Activated CD8-positive, alpha-beta memory T cell treated with anti-CD3 and anti-CD28 coated beads, Interleukin-2, amount 10 ng/mL, durations not matched to agents 7 days and 5 days (primary cell): Measurements from ENCODE around the gene ELFN2. TPM values are rescaled to one million over a fixed set of nuclear protein-coding genes. Genes with fewer than 3 reads are reported as not detected.
"Not testable (repeated sequence)": the region's sequence is repeated elsewhere in the genome, so short reads cannot be mapped to it uniquely, and the experiment has no call there.

Experiments
- ATAC-seq: fragments of 150-1000 bp; cut with Tn5 transposase; one replicate; pipeline ENCODE4 v1.10.0; 2021; ENCODE audit warnings: moderate library complexity
- CTCF ChIA-PET: fragments of 350-600 bp; sonication (Branson Sonifier 250); formaldehyde crosslinking; loops from one replicate; lab custom pipeline; 2021; ENCODE audit warnings: antibody characterized with exemption; lab: Charles Lee
- DNase-seq: peaks from one replicate; pipeline ENCODE4 v3.0.0-alpha.2; 2020
- H3K27ac Mint-ChIP-seq: one replicate; pipeline ENCODE4 v1.8.0; 2021; ENCODE audit warnings: mild to moderate bottlenecking, mixed read lengths
- H3K27me3 Mint-ChIP-seq: one replicate; pipeline ENCODE4 v1.8.0; 2021; ENCODE audit warnings: mixed read lengths
- H3K36me3 Mint-ChIP-seq: one replicate; pipeline ENCODE4 v1.8.0; 2021; ENCODE audit warnings: mild to moderate bottlenecking, mixed read lengths
- H3K4me1 Mint-ChIP-seq: one replicate; pipeline ENCODE4 v1.8.0; 2021; ENCODE audit warnings: mixed read lengths
- H3K4me3 Mint-ChIP-seq: one replicate; pipeline ENCODE4 v1.8.0; 2021; ENCODE audit warnings: mild to moderate bottlenecking, moderate library complexity, mixed read lengths
- H3K9me3 Mint-ChIP-seq: one replicate; pipeline ENCODE4 v1.8.0; 2022; ENCODE audit warnings: low read depth, mixed read lengths
- total RNA-seq, 2 experiments: library from RNA; stranded (reverse); gene quantifications; one replicate each; pipeline ENCODE4 v1.2.3, GENCODE V29; 2021

ELFN2 gene
- total RNA-seq, 2 experiments from 2014 or later = 0.07 to 0.50 TPM

DNA sequence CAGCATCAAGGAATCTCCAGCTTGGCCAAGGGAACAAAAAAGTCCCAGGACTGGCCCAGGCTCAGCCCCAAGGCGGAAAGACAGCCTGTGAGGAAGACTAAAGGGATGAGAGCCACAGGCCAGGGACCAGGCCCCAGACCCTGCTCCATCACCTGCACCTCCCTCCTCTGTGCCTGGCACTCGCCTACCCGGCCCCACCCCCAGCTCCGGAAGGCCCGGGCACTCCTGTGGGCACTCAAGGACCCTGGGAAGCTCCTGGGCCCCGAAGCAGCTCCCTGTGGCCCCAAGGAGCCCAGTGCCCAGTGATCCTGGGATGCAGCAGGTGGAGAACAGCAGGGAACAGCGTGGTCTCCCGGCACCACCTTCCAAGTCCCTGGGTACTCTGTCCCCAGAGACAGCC lies 18.2 kb downstream of the ELFN2 start:
- no peaks in the 10 kb centered on the region for H3K36me3 Mint-ChIP-seq
- H3K27me3 Mint-ChIP-seq = peaks cover 9% of the 10 kb centered on the region
- no peaks in the 10 kb centered on the region for H3K9me3 Mint-ChIP-seq
- H3K4me3 Mint-ChIP-seq = no peak overlapping the region
- H3K27ac Mint-ChIP-seq = no peak overlapping the region
- H3K4me1 Mint-ChIP-seq = peaks cover 8% of the 10 kb centered on the region
- ATAC-seq = no peak
- DNase-seq = no peak
- CTCF ChIA-PET = no interaction called here

DNA sequence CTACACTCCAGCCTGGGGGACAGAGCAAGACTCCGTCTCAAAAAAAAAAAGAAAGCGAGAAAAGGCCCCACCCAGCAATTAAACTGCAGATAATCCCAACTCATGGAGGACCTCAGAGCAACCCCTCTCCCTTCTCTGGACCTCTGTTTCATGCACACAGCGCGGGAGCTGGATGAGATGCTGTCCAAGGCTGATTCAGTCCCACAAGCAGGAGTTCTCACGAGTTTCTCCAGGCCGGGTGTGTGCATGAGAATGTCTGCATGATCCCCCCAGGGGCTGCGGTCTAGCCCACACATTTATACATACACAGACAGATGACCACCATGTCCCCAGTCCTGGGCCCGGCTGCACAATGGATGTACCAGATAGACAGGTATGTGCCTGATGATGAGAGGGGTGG lies 19.4 kb downstream of the ELFN2 start:
- ATAC-seq (no peak), DNase-seq (no peak)
- H3K4me1 Mint-ChIP-seq = peaks cover 5% of the 10 kb centered on the region
- H3K4me3 Mint-ChIP-seq = no peak overlapping the region
- H3K27me3 Mint-ChIP-seq = peaks cover 3% of the 10 kb centered on the region
- CTCF ChIA-PET = interaction anchor here (0.8 kb wide), 1 partner anchor 21 kb away, joined by 3 read pairs; no protein-coding TSS in a partner anchor
- no peaks in the 10 kb centered on the region for H3K9me3 Mint-ChIP-seq
- no peak overlapping the region for H3K27ac Mint-ChIP-seq
- no peaks in the 10 kb centered on the region for H3K36me3 Mint-ChIP-seq

DNA sequence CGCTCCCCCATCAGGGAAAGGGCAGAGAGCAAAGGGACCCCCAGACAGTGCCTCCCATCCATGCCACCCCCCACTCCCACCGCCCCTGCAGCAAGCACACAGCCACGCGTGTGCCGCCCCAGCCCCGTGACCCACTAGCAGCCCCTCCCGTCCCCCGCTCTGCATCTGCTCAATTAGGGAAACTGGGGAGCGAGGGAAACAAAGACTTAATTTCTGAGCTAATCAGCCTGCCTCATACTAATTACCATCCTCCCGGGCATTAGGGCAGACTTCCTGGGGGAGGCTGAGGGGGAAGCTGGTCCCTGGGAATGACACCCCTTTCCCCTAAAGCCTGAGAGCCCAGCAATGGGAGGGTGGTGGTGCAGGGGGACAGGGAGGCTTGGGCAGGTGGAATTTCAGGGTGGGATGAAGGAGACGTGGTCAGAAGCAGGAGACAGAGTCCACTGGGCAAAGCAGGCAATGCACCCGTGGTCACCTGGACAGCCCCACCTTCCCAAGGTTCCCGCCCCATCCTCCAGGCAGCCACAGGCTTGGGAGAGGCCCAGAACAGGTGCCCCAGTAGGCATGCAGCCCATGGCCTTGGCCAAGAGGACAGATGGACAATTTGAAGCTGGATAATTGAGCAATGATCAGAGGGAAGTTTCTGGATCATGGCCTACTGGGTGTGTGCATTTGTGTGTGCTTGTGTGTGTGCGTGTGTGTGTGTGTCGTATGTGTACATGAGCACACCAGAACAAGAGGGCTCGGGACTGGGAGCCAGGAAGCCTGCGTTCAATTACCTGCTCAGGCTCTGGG lies 20.6 kb downstream of the ELFN2 start:
- H3K36me3 Mint-ChIP-seq = no peaks in the 10 kb centered on the region
- no peak for ATAC-seq

DNA sequence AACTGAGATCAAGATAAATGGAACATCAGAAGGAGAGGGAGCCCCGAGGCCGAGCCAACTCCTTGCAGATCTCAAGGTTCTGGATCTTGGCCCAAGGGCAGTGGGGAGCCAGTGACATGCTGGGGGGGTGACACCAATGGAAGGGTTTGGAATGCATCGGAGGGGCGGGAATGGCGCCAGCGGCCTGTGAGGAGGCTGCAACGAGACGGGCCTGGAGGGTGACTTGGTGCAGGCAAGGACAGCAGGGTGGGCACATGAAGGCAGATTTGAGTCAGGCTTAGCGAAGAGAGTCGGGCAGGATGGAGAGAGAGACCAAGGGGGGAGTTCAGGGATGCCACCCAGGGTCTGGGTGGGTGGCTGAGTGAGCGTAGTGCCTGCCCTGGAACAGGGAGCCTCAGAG lies 23.2 kb downstream of the ELFN2 start:
- H3K9me3 Mint-ChIP-seq = no peaks in the 10 kb centered on the region
- CTCF ChIA-PET = interaction anchor here (0.8 kb wide), 1 partner anchor 22 kb away, joined by 3 read pairs; no protein-coding TSS in a partner anchor
- no peaks in the 10 kb centered on the region for H3K4me1 Mint-ChIP-seq
- no peak for ATAC-seq
- H3K27ac Mint-ChIP-seq = no peak overlapping the region
- peaks cover 3% of the 10 kb centered on the region for H3K27me3 Mint-ChIP-seq
- DNase-seq = no peak
- no peak overlapping the region for H3K4me3 Mint-ChIP-seq
- no peaks in the 10 kb centered on the region for H3K36me3 Mint-ChIP-seq

More for the DNA sequence above, 20.6 kb downstream of the ELFN2 start:
- peaks cover 3% of the 10 kb centered on the region for H3K27me3 Mint-ChIP-seq
- H3K4me3 Mint-ChIP-seq = no peak overlapping the region
- H3K27ac Mint-ChIP-seq = no peak overlapping the region
- H3K4me1 Mint-ChIP-seq = no peaks in the 10 kb centered on the region
- no peak for DNase-seq
- CTCF ChIA-PET = no interaction called here
- H3K9me3 Mint-ChIP-seq = no peaks in the 10 kb centered on the region

DNA sequence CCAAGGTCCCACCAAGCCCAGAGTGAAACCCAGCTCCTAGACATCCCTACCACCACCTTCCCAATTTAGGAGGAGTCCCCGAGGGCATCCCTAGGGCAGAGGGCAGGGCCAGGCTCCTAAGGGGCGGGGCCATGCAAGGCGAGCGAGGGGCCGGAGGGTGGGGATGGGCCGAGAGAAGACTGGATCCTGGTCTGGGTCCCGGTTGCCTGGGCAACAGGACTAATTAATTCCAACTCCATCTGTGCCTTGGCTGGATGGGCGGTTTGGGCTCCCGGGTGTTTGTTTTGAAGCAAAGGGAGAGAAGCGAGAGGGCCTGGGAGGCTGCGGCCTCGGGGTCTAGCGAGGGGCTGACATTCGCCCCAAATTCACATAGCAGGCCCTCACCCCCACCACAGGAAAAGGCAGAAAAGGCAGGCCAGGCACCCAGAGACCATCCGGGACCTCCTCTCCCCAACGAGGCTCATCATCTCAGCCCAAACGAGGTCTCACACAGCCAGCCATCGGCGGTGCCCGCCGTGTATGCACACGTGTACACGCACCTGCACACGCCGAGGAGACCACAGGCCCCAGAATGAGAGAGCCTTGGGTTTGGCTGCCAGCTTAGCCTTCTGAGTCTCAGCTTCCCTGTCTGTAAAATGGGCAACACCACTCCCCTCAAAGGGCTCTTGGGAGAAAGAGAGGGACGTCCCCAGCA lies 23.9 kb downstream of the ELFN2 start:
- H3K27ac Mint-ChIP-seq = no peak overlapping the region
- CTCF ChIA-PET = no interaction called here
- H3K9me3 Mint-ChIP-seq = no peaks in the 10 kb centered on the region
- H3K4me3 Mint-ChIP-seq = no peak overlapping the region
- no peaks in the 10 kb centered on the region for H3K36me3 Mint-ChIP-seq
- no peak for DNase-seq
- H3K27me3 Mint-ChIP-seq = peaks cover 3% of the 10 kb centered on the region
- H3K4me1 Mint-ChIP-seq = no peaks in the 10 kb centered on the region
- ATAC-seq = no peak

DNA sequence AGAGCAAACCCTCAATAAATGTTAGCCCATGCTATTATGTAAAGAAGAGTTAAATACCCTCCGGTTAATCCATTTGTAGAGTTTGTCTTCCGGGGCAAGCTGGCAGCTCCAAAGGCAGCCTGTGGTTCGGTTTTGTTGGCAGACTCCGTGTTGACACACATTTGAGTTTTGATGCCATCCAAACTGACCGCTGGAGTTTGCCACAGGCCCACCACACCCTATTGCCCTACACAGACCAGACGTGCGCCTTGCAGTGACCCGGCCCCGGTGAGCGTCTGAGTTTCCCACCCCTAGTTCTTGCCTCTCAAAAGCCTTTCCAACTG lies 25.1 kb downstream of the ELFN2 start:
- Mint-ChIP-seq H3K27ac (no peak overlapping the region), H3K4me1 (no peaks in the 10 kb centered on the region), H3K9me3 (no peaks in the 10 kb centered on the region), H3K36me3 (no peaks in the 10 kb centered on the region), H3K4me3 (no peak overlapping the region), H3K27me3 (peaks cover 3% of the 10 kb centered on the region)
- ATAC-seq (no peak), DNase-seq (no peak)
- CTCF ChIA-PET = no interaction called here

DNA sequence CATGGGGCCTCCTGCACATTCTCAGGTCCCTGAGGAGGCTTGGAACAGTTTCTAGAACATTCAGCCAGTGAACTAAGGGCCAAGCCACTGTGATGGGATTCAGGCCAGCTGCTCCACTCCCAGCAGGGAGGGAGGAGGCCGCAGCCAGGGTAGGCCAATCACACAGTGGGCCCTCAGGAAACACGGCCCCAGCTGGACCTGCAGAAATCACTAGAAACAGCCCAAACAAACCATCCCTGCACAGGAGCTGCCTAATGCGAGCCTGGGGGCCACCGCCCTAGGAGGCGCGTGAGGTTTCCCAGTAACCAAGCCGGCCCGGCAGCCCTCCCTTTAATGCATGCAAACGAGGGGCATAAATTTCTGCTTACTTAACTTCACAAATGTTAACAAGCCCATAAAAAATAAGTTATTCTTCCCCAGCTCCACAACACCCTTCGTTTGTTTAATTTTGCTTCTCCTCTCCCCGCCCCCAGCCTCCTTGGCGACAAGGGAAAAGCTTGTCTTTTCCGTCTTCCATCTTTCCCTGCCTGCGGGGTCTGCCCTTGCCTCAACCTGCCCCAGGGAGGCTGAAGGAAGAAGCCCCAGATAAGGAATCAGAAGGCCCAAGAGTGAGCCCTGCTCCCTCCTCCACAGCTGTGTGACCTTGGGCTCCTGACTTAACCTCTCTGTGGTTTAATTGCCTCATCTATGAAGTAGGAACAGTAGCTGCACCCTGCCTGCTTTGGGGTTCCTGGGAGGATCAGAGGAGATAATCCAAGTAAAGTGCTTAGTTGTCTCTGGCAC lies 25.7 kb downstream of the ELFN2 start:
- no peaks in the 10 kb centered on the region for H3K4me1 Mint-ChIP-seq
- peaks cover 3% of the 10 kb centered on the region for H3K27me3 Mint-ChIP-seq

DNA sequence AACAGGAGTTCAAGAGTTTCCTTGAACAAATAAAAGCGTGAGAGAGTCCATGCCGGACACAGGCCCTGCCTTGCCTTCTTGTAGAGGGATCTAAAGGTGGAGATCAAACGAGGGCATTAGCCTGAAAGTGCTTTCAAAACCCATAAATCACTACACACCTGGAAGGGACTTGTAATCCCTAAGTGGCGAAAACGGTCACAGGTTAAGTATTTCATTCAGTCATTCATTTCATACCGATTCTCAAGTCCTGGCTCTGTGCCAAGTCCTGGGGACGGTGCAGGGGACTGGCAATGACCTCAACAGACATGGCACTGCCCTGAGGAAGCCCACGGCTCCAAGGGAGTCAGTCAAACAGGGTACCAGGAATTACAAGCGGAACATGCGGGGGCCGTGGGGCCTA lies 26.6 kb downstream of the ELFN2 start:
- peaks cover 5% of the 10 kb centered on the region for H3K27me3 Mint-ChIP-seq
- H3K27ac Mint-ChIP-seq = no peak overlapping the region
- CTCF ChIA-PET = interaction anchor here (1.0 kb wide), 1 partner anchor 10 kb away, joined by 4 read pairs; no protein-coding TSS in a partner anchor
- ATAC-seq (no peak), DNase-seq (no peak)
- no peak overlapping the region for H3K4me3 Mint-ChIP-seq
- H3K4me1 Mint-ChIP-seq = no peaks in the 10 kb centered on the region
- H3K9me3 Mint-ChIP-seq = no peaks in the 10 kb centered on the region
- H3K36me3 Mint-ChIP-seq = no peaks in the 10 kb centered on the region

More for the DNA sequence above, 25.7 kb downstream of the ELFN2 start:
- Mint-ChIP-seq H3K36me3 (no peaks in the 10 kb centered on the region), H3K9me3 (no peaks in the 10 kb centered on the region), H3K27ac (no peak overlapping the region), H3K4me3 (no peak overlapping the region)
- CTCF ChIA-PET = no interaction called here
- DNase-seq (no peak), ATAC-seq (no peak)

DNA sequence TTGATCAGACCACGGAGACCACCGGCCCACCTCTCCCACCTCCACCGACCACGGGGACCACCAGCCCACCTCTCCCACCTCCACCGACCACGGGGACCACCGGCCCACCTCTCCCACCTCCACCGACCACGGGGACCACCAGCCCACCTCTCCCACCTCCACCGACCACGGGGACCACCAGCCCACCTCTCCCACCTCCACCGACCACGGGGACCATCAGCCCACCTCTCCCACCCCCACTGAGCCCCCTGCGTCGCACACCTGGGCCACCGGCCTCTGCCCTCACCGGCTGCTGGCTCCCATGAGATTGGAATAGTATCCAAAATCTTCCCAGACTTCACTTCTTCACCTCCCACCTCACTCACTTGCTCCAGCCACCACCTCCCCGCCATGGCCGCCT lies 27.8 kb downstream of the ELFN2 start:
- not testable (repeated sequence) for H3K4me1 Mint-ChIP-seq, ATAC-seq, H3K36me3 Mint-ChIP-seq, H3K9me3 Mint-ChIP-seq, H3K27me3 Mint-ChIP-seq, H3K4me3 Mint-ChIP-seq, DNase-seq, H3K27ac Mint-ChIP-seq
- CTCF ChIA-PET = interaction anchor here (0.5 kb wide), 1 partner anchor 955 kb away, joined by 3 read pairs; no protein-coding TSS in a partner anchor

DNA sequence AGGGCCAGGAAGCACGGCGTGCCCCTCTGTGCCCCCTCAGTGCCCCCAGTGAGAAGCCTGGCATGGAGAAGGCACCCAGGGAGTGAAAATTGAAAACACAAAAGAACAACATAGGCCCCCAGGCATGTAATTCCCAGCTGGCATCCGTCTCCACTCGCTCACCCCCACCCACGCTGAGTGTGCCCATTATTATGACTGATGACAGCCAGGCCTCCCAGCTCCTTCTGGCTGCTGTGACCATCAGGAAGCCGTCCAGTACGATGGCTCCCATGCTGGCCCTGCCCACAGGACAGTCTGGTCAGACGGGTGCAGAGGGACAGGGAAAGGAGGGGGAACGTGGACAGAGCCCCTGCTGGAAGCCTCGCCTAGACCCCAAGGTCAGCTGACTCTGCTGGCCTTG lies 30.1 kb downstream of the ELFN2 start:
- H3K4me3 Mint-ChIP-seq = no peak overlapping the region
- peaks cover 2% of the 10 kb centered on the region for H3K27me3 Mint-ChIP-seq
- DNase-seq (no peak), ATAC-seq (no peak)
- CTCF ChIA-PET = no interaction called here
- H3K4me1 Mint-ChIP-seq = no peaks in the 10 kb centered on the region
- no peaks in the 10 kb centered on the region for H3K36me3 Mint-ChIP-seq
- no peak overlapping the region for H3K27ac Mint-ChIP-seq
- H3K9me3 Mint-ChIP-seq = no peaks in the 10 kb centered on the region

DNA sequence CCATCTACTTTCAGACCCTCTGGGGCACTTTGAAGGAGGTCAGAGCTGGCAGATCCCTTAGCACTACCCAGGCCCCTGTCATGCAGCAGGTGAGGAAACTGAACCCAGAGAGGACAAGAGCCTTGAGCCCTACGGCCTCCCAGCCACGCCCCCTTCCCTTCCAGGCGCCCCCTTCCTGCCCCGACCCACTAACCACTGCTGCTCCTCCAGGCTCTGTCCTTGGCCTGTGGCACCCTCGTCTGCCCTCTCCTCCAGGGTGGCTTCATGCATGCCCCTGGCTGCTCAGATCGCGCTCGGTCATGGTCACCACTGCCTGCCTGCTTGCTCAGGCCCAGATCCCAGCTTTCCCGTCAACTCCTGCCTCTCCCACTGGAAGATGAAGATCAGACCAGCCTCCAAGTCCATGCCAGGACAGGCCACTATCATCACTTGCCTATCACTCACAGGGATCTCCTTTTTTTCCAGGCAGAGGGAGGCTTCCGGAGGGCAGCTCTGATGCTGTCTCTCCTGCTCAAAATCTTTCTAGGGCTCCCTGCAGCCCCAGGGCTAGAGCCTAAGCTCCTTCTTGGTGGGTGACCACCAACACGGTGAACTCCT lies 30.7 kb downstream of the ELFN2 start:
- ATAC-seq (no peak), DNase-seq (no peak)
- Mint-ChIP-seq H3K36me3 (no peaks in the 10 kb centered on the region), H3K27me3 (peaks cover 2% of the 10 kb centered on the region), H3K4me3 (no peak overlapping the region), H3K9me3 (no peaks in the 10 kb centered on the region), H3K27ac (no peak overlapping the region), H3K4me1 (no peaks in the 10 kb centered on the region)
- CTCF ChIA-PET = interaction anchor here (0.8 kb wide), 1 partner anchor 136 kb away, joined by 3 read pairs; no protein-coding TSS in a partner anchor

DNA sequence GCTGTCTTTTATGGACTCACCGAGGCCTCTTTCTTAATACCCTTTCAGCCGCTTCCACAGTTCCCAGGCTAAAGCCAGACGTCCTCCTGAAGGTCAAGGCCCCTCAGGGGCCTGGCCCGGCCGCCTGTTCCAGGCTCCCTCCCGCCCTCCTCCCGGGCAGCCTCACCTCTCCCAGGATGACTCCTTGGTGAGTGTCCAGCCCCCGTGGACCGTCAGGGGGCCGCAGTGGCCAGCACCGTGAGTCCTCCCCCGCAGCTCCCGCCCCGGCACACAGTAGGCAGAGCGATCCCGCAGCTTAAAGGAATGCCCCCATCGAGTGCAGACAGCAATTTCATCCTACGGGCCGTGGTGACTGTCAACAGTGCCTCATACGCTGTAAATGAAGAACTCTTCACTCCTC lies 32.9 kb downstream of the ELFN2 start:
- no peaks in the 10 kb centered on the region for H3K9me3 Mint-ChIP-seq
- no peak for ATAC-seq
- no peak for DNase-seq
- no peaks in the 10 kb centered on the region for H3K4me1 Mint-ChIP-seq
- H3K27ac Mint-ChIP-seq = no peak overlapping the region
- H3K36me3 Mint-ChIP-seq = no peaks in the 10 kb centered on the region
- CTCF ChIA-PET = no interaction called here
- H3K27me3 Mint-ChIP-seq = peaks cover 2% of the 10 kb centered on the region
- no peak overlapping the region for H3K4me3 Mint-ChIP-seq

DNA sequence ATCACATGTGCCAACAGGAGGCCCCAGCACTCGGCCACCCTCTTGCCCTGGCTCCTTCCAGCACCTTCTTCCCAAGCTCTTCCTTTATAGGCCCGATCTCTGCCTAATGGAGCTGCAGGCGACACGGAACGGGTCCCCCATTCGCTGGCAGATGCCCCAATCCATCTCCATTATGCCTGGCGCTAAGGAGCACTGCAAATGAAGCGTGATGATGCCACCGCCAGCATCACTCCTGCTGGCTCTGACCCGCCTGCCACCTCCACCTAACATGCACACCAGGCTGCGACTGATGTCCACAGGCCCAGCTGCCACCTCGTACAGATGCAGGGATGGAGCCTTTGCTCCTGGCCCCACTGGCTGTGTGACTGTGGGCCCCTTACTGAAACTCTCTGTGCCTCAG lies 33.5 kb downstream of the ELFN2 start:
- Mint-ChIP-seq H3K4me3 (no peak overlapping the region), H3K36me3 (no peaks in the 10 kb centered on the region), H3K27ac (no peak overlapping the region), H3K4me1 (no peaks in the 10 kb centered on the region), H3K27me3 (peaks cover 2% of the 10 kb centered on the region), H3K9me3 (no peaks in the 10 kb centered on the region)
- CTCF ChIA-PET = no interaction called here
- no peak for DNase-seq
- ATAC-seq = no peak
